Measurements from ENCODE around the gene PLSCR5. TPM values are rescaled to one million over a fixed set of nuclear protein-coding genes. Genes with fewer than 3 reads are reported as not detected.

The PLSCR5 gene
- total and polyA plus RNA-seq, 8 donors, result not detected

GRCh38 chr3:146594843-146595482 lies 10.2 kb downstream of the PLSCR5 start:
- Histone ChIP-seq H3K4me3 (no peak overlapping the region), H3K9me3 (no peaks in the 10 kb centered on the region), H3K4me1 (no peaks in the 10 kb centered on the region), H3K36me3 (no peaks in the 10 kb centered on the region), H3K27me3 (no peaks in the 10 kb centered on the region), H3K27ac (no peak overlapping the region)
- intact Hi-C loops (cut with DNase I; ENCODE audit: low total_unique reads), result loop anchor here (5.0 kb wide), 1 partner anchor 52 kb away; no protein-coding TSS in a partner anchor
- TF ChIP-seq POLR2A (IDR thresholded peaks at IDR 0.05), result no peak
- TF ChIP-seq CTCF (IDR thresholded peaks at IDR 0.05), result peak in 2 of 7 experiments; percentile 22 to 29
- no peak for TF ChIP-seq POLR2AphosphoS5 (IDR thresholded peaks at IDR 0.05)
- TF ChIP-seq EP300 (IDR thresholded peaks at IDR 0.05), result no peak
- WGBS, 5 donors, result 73 to 77% (median 76%) methylated on average over 7 of the region's 7 CpGs
- peak in 1 of 2 donors; percentile 34 for DNase-seq

GRCh38 chr3:146593776-146594175 lies 11.4 kb downstream of the PLSCR5 start:
- Histone ChIP-seq H3K27me3 (no peaks in the 10 kb centered on the region), H3K4me1 (no peaks in the 10 kb centered on the region), H3K4me3 (no peak overlapping the region), H3K9me3 (no peaks in the 10 kb centered on the region), H3K27ac (no peak overlapping the region), H3K36me3 (no peaks in the 10 kb centered on the region)
- TF ChIP-seq EP300 (IDR thresholded peaks at IDR 0.05), result no peak
- no peak for TF ChIP-seq POLR2AphosphoS5 (IDR thresholded peaks at IDR 0.05)
- no peak for TF ChIP-seq CTCF (IDR thresholded peaks at IDR 0.05)
- TF ChIP-seq POLR2A (IDR thresholded peaks at IDR 0.05), result no peak
- intact Hi-C loops (cut with DNase I; ENCODE audit: low total_unique reads), result loop anchor here (5.0 kb wide), 1 partner anchor 54 kb away; no protein-coding TSS in a partner anchor
- WGBS, 5 donors, result 71 to 82% (median 74%) methylated on average over 3 of the region's 3 CpGs
- DNase-seq, result no peak

- no peaks in the 10 kb centered on the region for H3K27me3 ChIP-seq
- no peak for DNase-seq
- H3K36me3 ChIP-seq, result no peaks in the 10 kb centered on the region
- no peaks in the 10 kb centered on the region for H3K9me3 ChIP-seq
- TF ChIP-seq EP300 (IDR thresholded peaks at IDR 0.05) (no peak), POLR2AphosphoS5 (IDR thresholded peaks at IDR 0.05) (no peak), POLR2A (IDR thresholded peaks at IDR 0.05) (no peak), CTCF (IDR thresholded peaks at IDR 0.05) (no peak)
- intact Hi-C loops (cut with DNase I; ENCODE audit: low total_unique reads), result loop anchor here (5.0 kb wide), 1 partner anchor 57 kb away; no protein-coding TSS in a partner anchor
- 40 to 54% (median 46%) methylated on average over 2 of the region's 2 CpGs for WGBS, 5 donors
- no peak overlapping the region for H3K27ac ChIP-seq
- no peaks in the 10 kb centered on the region for H3K4me1 ChIP-seq
- no peak overlapping the region for H3K4me3 ChIP-seq
Observed at GRCh38 chr3:146590521-146590920, 14.6 kb downstream of the PLSCR5 start.

GRCh38 chr3:146589899-146590508 lies 15.1 kb downstream of the PLSCR5 start:
- intact Hi-C loops (cut with DNase I; ENCODE audit: low total_unique reads), result loop anchor here (5.0 kb wide), 1 partner anchor 57 kb away; no protein-coding TSS in a partner anchor
- 3 to 5% (median 4%) methylated on average over 1 of the region's 1 CpG for WGBS, 5 donors
- TF ChIP-seq EP300 (IDR thresholded peaks at IDR 0.05) (no peak), CTCF (IDR thresholded peaks at IDR 0.05) (peak in 5 of 7 experiments; percentile 16 to 51 (median 42))
- peak in 1 of 2 donors; percentile 80 for DNase-seq
- no peaks in the 10 kb centered on the region for H3K36me3 ChIP-seq
- no peak overlapping the region for H3K4me3 ChIP-seq
- no peaks in the 10 kb centered on the region for H3K9me3 ChIP-seq
- no peaks in the 10 kb centered on the region for H3K27me3 ChIP-seq
- no peaks in the 10 kb centered on the region for H3K4me1 ChIP-seq
- H3K27ac ChIP-seq, result no peak overlapping the region

All from stomach (tissue), 9 donors.